HG02759 (cell line): ENCODE results near the gene DYSF.
"Not testable (repeated sequence)": the region's sequence is repeated elsewhere in the genome, so short reads cannot be mapped to it uniquely, and the experiment has no call there.

Experiments used
- ATAC-seq: cut with Tn5 transposase; IDR thresholded peaks from one replicate; pipeline ENCODE4 v1.9.1; 2021; ENCODE audit warnings: mild to moderate bottlenecking, moderate library complexity; ENCODE audit not compliant: unreplicated experiment

Gene DYSF

DNA sequence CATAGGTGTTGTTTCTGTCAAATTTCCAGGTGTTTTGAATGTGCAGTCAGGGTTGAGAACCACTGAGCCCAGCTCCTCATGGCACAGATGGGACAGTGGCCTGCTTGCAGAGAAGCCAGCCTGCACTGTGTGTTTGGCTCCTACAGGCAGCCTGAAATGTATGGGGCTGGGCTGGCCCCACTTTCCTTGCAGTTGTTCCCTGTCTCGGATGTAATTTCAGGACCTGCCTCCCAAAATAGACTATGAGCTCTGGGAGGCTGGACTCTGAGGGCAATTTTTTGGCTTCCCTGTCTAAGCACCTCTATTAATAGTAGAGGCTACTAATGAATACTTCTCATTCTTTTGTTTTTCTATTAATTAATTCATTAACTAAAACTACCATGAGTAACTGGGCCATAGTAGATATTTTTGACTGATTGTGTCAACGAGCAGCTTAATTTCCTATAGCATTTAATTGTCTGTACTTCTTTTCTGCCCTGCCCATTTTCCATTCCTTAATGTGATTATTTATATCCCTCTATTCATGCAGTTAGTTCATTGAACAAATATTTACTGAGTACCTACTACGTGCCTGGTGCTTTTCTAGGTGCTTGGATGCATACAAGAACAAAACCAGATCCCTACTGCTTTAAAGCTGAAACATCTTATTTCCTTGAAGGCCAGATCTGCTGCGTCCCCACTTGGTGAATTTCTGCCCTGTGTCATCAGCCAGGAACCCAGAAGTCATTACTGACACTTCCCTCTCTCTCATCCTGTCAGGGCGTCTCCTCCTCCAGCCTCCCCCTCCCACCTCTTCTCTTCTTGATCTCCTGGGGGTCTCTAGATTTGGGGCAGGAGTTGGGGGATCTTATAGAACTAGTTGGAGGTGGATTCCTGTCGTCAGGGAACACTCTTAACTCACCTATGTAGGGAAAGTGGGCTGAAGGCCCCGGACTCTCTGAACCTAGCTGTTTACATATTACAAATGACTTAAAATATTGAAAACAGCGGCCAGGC is 16.3 kb downstream of the DYSF start:
- no peak for ATAC-seq

- ATAC-seq: no peak
These were observed 17.9 kb downstream of the DYSF start for GRCh38 chr2:71471276-71471675.

DNA sequence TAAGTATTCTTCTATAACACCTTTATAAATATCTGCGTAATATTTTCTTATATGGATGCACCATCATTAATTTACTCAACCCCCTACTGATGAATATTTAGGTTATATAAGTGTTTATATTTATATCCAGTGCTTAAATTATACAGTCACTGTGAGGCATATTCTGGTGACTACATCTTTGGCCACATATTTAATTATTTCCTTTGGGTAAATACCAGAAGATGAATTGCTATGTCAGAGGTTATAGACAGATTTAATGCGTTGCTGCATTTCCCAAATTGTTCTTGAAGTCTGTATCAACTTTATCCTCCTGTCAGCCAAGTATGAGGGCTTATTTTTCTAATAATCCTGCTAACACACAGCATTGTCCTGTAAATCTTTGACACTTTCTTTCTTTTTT is 18.7 kb downstream of the DYSF start:
- ATAC-seq: no peak

- no peak for ATAC-seq
These were observed 20.1 kb downstream of the DYSF start for GRCh38 chr2:71473346-71474031.

GRCh38 chr2:71474116-71474743 is 20.9 kb downstream of the DYSF start:
- ATAC-seq: no peak

DNA sequence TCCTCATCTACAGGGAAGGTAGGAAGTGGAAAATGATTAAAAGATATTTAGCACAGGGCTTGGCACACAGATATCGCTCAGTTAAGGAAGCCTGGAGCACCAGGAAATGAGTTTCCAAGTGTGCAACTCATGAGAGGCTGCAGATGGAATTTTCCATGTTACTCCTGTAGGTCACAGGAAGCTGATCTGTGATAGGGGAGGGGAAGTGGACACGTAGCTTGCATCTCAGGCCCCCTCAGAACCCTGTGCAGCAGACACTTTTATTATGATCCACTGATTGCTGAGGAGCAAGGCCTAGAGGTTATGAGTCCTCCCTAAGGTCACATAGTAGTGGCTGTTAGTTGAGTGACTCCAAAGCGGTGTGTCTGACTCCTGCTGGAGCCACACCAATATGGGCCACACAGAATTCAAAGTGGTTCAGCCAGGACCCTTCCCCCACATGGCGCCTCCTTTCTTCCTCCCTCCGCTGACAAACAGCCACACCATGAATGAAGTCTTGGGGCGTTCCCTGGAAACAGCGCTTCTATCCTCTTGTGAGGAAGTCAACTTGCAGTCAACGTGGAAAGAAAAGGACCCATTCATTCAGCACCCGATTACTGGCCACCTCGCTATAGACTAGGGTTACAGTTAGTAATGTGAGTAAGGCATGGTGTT is 21.5 kb downstream of the DYSF start:
- ATAC-seq: no peak

DNA sequence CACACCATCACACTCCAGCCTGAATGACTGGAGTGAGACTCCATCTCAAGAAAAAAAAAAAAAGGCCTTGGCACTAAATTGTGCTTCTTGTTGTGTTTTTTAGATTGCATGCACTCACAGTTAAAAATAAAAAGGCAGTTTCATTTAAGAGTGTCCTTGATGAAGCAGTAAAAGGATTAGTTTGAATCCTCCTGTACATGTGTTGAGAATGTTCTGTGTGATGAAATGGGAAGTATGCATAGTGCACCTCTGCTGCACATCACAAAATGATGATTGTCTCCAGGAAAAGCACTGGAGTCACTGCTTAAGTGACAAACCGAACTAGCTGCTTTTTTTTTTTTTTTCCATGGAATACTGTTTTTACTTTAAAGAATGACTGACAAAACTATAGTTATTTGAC is 23.1 kb downstream of the DYSF start:
- ATAC-seq: no peak

DNA sequence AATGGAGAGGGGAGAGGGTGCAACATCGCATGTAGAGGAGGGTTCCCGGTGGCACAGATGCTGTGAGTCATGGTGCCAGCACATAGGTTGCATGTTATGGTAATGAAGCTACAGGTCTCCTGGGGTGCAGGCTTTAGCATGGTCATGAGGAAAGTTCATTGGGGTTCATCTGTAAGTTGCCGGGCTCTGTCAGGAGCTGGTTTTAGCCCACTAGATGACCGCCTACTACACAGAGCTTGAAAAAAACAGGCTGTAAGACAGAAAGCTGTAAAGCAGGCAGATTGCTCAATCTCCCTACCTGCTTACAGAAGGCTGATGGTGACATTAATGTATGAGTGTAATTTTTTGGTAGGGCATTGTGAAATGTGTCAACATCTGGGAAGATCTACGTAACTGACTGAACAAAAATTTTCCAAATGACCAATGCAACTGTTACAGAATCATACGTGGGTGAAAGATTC is 23.9 kb downstream of the DYSF start:
- no peak for ATAC-seq

GRCh38 chr2:71478806-71479205 is 25.4 kb downstream of the DYSF start:
- no peak for ATAC-seq

DNA sequence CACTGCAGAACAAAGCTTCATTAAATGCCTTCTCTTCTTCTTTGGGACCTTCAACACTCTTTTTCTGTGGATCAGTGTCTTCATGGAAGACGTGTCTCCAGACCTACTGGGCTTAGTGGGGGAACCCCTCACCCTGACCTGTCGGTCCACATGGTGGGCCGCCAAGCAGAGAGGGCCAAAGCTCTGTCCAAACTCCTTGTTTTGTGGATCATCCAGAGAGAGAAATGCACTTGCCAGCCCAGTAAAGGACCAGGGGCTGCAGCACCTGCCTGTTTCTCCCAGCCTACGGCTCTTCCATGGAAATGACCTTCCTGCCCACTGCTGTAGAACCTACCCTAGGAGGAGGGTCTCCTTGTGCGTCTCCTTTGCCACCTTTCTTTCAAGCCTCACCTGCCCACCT is 25.9 kb downstream of the DYSF start:
- ATAC-seq: no peak

DNA sequence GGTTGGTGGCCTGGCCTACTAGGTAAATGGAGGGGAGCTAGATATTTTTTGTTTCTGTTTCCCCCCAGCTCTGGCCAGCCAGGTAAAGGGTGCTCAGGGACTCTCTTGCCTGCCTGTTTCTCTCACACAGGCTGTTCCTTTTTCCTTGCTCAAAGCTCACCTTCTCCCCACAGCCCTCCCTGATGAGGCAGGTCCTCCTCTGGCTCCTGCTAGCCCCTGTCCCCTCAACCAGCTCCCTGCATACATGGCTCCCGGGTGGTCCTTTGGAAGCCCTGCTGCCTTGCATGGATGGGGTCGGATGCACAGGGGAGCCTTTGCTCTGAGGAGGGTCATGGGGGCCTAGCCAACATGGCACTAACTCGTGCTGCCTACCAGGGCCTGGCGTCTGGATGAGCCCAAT is 27.8 kb downstream of the DYSF start:
- no peak for ATAC-seq

DNA sequence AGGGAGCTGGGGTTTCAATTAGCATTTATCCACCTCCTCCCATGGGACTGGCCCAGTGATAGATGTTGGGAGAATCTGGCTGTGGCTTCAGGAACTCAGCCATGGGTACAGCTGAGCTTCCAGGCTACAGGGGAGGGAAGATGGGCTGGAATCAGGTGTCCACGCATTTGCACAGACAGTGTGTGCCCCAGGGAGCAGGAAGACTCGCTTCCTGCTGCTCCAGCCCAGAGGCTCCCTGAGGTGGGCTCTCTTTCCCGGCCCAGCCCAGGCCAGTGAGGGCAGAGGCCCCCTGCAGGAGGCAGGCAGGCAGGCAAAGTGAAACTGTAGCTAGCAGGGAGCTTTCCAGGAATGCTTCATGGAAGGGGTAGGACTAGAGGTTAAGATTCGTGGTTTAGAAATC is 28.7 kb downstream of the DYSF start:
- no peak for ATAC-seq

DNA sequence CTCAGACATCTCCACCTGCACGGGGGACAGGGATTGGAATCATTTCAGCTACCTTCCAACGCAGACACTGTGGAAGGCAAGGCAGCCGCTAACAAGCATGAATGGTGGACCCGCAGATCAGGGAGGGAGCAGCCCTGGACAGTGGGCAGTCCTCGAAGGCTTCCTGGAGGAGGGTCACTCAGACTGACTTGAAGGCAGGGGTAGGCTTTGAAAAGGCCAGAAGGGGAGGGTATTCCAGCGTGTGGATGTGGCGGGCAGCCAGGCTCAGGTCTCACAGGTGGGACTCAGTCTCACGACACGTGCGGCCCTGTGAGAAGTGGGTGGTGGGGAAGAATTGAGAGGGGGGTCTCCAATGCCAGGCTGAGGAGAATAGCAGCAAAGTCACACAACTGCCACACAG is 29.9 kb downstream of the DYSF start:
- ATAC-seq: no peak

- ATAC-seq: no peak
These were observed 31.0 kb downstream of the DYSF start for GRCh38 chr2:71484354-71484753.

DNA sequence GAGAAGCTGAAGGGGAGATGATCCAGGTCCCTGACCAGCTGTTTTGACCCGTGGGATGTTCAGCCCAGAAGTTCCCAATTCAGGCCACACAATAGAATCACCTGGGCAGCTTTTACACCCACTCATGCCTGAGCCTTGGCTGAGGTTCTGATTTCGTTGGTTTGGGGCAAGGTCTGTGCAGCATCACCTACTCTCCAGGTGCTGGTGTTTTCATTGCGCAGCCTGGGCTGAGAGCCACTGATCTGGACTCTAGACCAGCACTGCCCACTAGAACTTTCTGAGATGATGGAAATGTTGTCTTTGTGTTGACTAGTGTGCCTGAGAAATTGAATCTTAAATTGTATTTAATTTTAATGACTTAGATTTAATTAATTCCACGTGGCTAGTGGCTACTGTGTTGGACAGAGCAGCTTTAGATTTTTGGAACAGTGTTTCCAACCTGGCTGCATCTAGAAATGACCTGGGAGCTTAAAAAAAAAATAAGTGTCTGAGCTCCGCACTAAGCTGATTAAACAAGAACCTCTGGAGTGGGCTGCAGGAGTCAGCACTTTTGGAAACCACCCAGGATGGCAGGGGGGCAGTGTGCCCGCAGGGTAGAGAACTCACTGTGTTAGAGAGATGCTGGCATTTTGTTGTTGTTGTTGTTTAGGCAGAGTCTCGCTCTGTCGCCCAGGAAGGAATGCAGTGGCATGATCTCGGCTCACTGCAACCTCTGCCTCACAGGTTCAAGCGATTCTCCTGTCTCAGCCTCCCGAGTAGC is 33.7 kb downstream of the DYSF start:
- ATAC-seq: no peak

- not testable (repeated sequence) for ATAC-seq
These were observed 38.2 kb downstream of the DYSF start for GRCh38 chr2:71491551-71491950.

GRCh38 chr2:71492112-71492511 is 38.8 kb downstream of the DYSF start:
- no peak for ATAC-seq

DNA sequence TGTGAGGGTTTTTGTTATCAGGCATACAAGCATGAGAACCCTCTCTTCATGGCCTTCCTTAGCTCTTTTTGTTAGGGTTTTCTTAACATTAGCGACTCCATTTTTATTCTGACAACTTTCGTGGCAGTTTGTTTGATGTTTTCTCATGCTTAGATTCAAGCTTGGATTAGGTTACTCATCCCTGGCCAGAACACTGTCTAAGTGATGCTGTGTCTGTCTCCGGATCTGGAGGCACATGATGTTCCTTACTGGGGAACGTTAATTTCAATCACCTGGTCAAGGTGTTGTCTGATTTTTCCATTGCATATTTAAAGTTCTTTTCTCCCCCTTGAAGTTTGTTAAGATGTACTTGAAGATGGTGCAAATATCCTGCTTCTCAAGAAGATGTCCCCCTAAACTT is 40.7 kb downstream of the DYSF start:
- ATAC-seq: no peak

- no peak for ATAC-seq
These were observed 41.3 kb downstream of the DYSF start for GRCh38 chr2:71494523-71495155.
